MM.1S (cell line): ENCODE measurements around the gene DHRS1.
A peak's percentile ranks its signal among the peaks of the same experiment; 100 is the strongest.

Source experiments
- DNase-seq: peaks from one replicate; pipeline ENCODE4 v3.0.0-alpha.2; 2015
- H2AFZ ChIP-seq: fragments of 300-600 bp; sonication (generic); 2 replicates; pipeline ENCODE4 v1.6.0; 2016; ENCODE audit warnings: antibody characterized with exemption, low read length
- H3F3A ChIP-seq: fragments of 300-600 bp; sonication (generic); 2 replicates; pipeline ENCODE4 v1.6.1; 2016; ENCODE audit warnings: mild to moderate bottlenecking, antibody characterized with exemption, low read length, moderate library complexity, mixed read lengths; ENCODE audit not compliant: insufficient read depth
- H3K27ac ChIP-seq: fragments of 300-600 bp; sonication (generic); 2 replicates; pipeline ENCODE4 v1.5.1; 2016; ENCODE audit warnings: mild to moderate bottlenecking, low read length
- H3K27me3 ChIP-seq: fragments of 300-600 bp; sonication (generic); replicated peaks from 2 replicates; pipeline ENCODE4 v1.6.0; 2016; ENCODE audit warnings: low read length; ENCODE audit not compliant: insufficient read depth
- H3K36me3 ChIP-seq: fragments of 300-600 bp; sonication (generic); replicated peaks from 2 replicates; pipeline ENCODE4 v1.6.1; 2016; ENCODE audit warnings: mild to moderate bottlenecking, low read length, mixed read lengths; ENCODE audit not compliant: insufficient read depth
- H3K4me1 ChIP-seq: fragments of 300-600 bp; sonication (generic); 2 replicates; pipeline ENCODE4 v1.6.1; 2016; ENCODE audit warnings: low read length, mixed read lengths
- H3K4me2 ChIP-seq: fragments of 300-600 bp; sonication (generic); 2 replicates; pipeline ENCODE4 v1.6.0; 2016; ENCODE audit warnings: low read depth, low read length
- H3K4me3 ChIP-seq: fragments of 300-600 bp; sonication (generic); 2 replicates; pipeline ENCODE4 v1.5.1; 2016; ENCODE audit warnings: low read length, mixed read lengths
- H3K79me2 ChIP-seq: fragments of 300-600 bp; sonication (generic); 2 replicates; pipeline ENCODE4 v1.6.1; 2016; ENCODE audit warnings: mixed run types, low read length, mixed read lengths
- H3K9ac ChIP-seq: fragments of 300-600 bp; sonication (generic); 2 replicates; pipeline ENCODE4 v1.6.1; 2016; ENCODE audit warnings: low read length, mixed read lengths
- H3K9me2 ChIP-seq: fragments of 300-600 bp; sonication (generic); replicated peaks from 2 replicates; pipeline ENCODE4 v1.6.1; 2016; ENCODE audit warnings: mild to moderate bottlenecking, low read length, mixed read lengths; ENCODE audit not compliant: insufficient read depth
- H3K9me3 ChIP-seq: fragments of 300-600 bp; sonication (generic); replicated peaks from 2 replicates; pipeline ENCODE4 v1.6.1; 2016; ENCODE audit warnings: mild to moderate bottlenecking, low read length, mixed read lengths; ENCODE audit not compliant: insufficient read depth
- H4K20me1 ChIP-seq: fragments of 300-600 bp; sonication (generic); 2 replicates; pipeline ENCODE4 v1.6.1; 2016; ENCODE audit warnings: mild to moderate bottlenecking, low read length, moderate library complexity, mixed read lengths; ENCODE audit not compliant: insufficient read depth
- CTCF ChIP-seq: fragments of 300-600 bp; sonication (generic); IDR thresholded peaks from 2 replicates; pipeline ENCODE4 v1.5.1; 2016; ENCODE audit warnings: antibody characterized with exemption, low read length, mixed read lengths
- EZH2 ChIP-seq: fragments of 300-600 bp; sonication (generic); optimal IDR thresholded peaks from 2 replicates; pipeline ENCODE3; 2017; ENCODE audit warnings: low read depth, mild to moderate bottlenecking, antibody characterized with exemption, low read length, mixed read lengths
- EZH2phosphoT487 ChIP-seq: fragments of 300-600 bp; sonication (generic); IDR thresholded peaks from 2 replicates; pipeline ENCODE4 v1.6.1; 2018; ENCODE audit warnings: antibody characterized with exemption, low read length

DHRS1 gene

GRCh38 chr14:24297190-24297964, 2.2 kb downstream of the DHRS1 start:
- Histone ChIP-seq H3K4me1 (0 out of 2 replicates have a peak, but pooled peaks cover 5% of the 10 kb centered on the region), H3K4me3 (no peak overlapping the region), H3K27me3 (no peaks in the 10 kb centered on the region), H3K36me3 (no peaks in the 10 kb centered on the region), H3K27ac (no peak overlapping the region), H3K9me3 (no peaks in the 10 kb centered on the region), H3K79me2 (peaks cover 22% of the 10 kb centered on the region), H4K20me1 (no peaks in the 10 kb centered on the region), H3K9ac (no peak overlapping the region), H3K9me2 (no peaks in the 10 kb centered on the region), H2AFZ (no peak overlapping the region), H3F3A (no peaks in the 10 kb centered on the region), H3K4me2 (no peak overlapping the region)
- TF ChIP-seq EZH2phosphoT487 = no peak
- no peak for TF ChIP-seq EZH2
- no peak for TF ChIP-seq CTCF
- no peak for DNase-seq

GRCh38 chr14:24296341-24297157, 3.0 kb downstream of the DHRS1 start:
- peak; percentile 36 for DNase-seq
- Histone ChIP-seq H3K9ac (no peak overlapping the region), H3K36me3 (no peaks in the 10 kb centered on the region), H3K4me3 (no peak overlapping the region), H3K27me3 (no peaks in the 10 kb centered on the region), H3K27ac (no peak overlapping the region), H4K20me1 (no peaks in the 10 kb centered on the region), H3K79me2 (peaks cover 22% of the 10 kb centered on the region), H3K9me2 (no peaks in the 10 kb centered on the region), H3K4me1 (0 out of 2 replicates have a peak, but pooled peaks cover 5% of the 10 kb centered on the region), H3K9me3 (no peaks in the 10 kb centered on the region), H3K4me2 (no peak overlapping the region), H3F3A (no peaks in the 10 kb centered on the region), H2AFZ (no peak overlapping the region)
- no peak for TF ChIP-seq EZH2phosphoT487
- TF ChIP-seq CTCF = peak; percentile 64
- TF ChIP-seq EZH2 = no peak

- Histone ChIP-seq H3K79me2 (peaks cover 2% of the 10 kb centered on the region; the same call in 1 of the 2 replicates), H3K9ac (no peak overlapping the region), H3K4me1 (no peaks in the 10 kb centered on the region), H4K20me1 (no peaks in the 10 kb centered on the region), H2AFZ (no peak overlapping the region), H3K27ac (no peak overlapping the region), H3K27me3 (no peaks in the 10 kb centered on the region), H3F3A (no peaks in the 10 kb centered on the region), H3K36me3 (no peaks in the 10 kb centered on the region), H3K9me2 (no peaks in the 10 kb centered on the region), H3K4me2 (no peak overlapping the region), H3K4me3 (no peak overlapping the region), H3K9me3 (no peaks in the 10 kb centered on the region)
- TF ChIP-seq EZH2 = no peak
- no peak for TF ChIP-seq CTCF
- DNase-seq = no peak
These were observed 6.1 kb downstream of the DHRS1 start for GRCh38 chr14:24293525-24293924.
